Endodermal cell (in vitro differentiated cells): Measurements from ENCODE around the gene HABP2. TPM values are rescaled to one million over a fixed set of nuclear protein-coding genes. Genes with fewer than 3 reads are reported as not detected.

Experiments used
- DNase-seq: peaks from one replicate; pipeline ENCODE4 v3.0.0-alpha.2; 2017
- H3K27ac ChIP-seq: 2 replicates; pipeline ENCODE4 v1.5.1; 2013; ENCODE audit warnings: mild to moderate bottlenecking, low read depth, low read length, moderate library complexity
- H3K27me3 ChIP-seq: 2 replicates; pipeline ENCODE4 v1.6.1; 2013; ENCODE audit warnings: mild to moderate bottlenecking, low read length, moderate library complexity; ENCODE audit not compliant: insufficient read depth, control insufficient read depth, poor library complexity, severe bottlenecking
- H3K36me3 ChIP-seq: 2 replicates; pipeline ENCODE4 v1.7.0; 2013; ENCODE audit warnings: mild to moderate bottlenecking, low read length, moderate library complexity; ENCODE audit not compliant: control insufficient read depth, insufficient read depth
- H3K4me1 ChIP-seq: one replicate; pipeline ENCODE4 v1.7.0; 2013; ENCODE audit warnings: low read length; ENCODE audit not compliant: control insufficient read depth, insufficient read depth
- H3K4me3 ChIP-seq: 2 replicates; pipeline ENCODE4 v1.5.1; 2013; ENCODE audit warnings: mild to moderate bottlenecking, low read length, moderate library complexity
- H3K9ac ChIP-seq: 2 replicates; pipeline ENCODE4 v1.6.1; 2013; ENCODE audit warnings: mild to moderate bottlenecking, low read length, moderate library complexity; ENCODE audit not compliant: poor library complexity, severe bottlenecking; ENCODE audit errors: extremely low read depth
- H3K9me3 ChIP-seq: 2 replicates; pipeline ENCODE4 v1.6.1; 2013; ENCODE audit warnings: mild to moderate bottlenecking, low read length, moderate library complexity; ENCODE audit not compliant: control insufficient read depth
- H3K27ac Mint-ChIP-seq: 2 replicates; pipeline ENCODE4 v1.8.0; 2020; ENCODE audit warnings: mixed read lengths
- H3K27me3 Mint-ChIP-seq: 2 replicates; pipeline ENCODE4 v1.8.0; 2021; ENCODE audit warnings: mild to moderate bottlenecking, mixed read lengths; ENCODE audit not compliant: insufficient read depth
- H3K36me3 Mint-ChIP-seq: 2 replicates; pipeline ENCODE4 v1.8.0; 2020; ENCODE audit warnings: low read depth, mixed read lengths
- H3K4me1 Mint-ChIP-seq: 2 replicates; pipeline ENCODE4 v1.8.0; 2020; ENCODE audit warnings: mixed read lengths
- H3K4me3 Mint-ChIP-seq: 2 replicates; pipeline ENCODE4 v1.8.0; 2020; ENCODE audit warnings: mild to moderate bottlenecking, moderate library complexity, mixed read lengths
- H3K9me3 Mint-ChIP-seq: 2 replicates; pipeline ENCODE4 v1.8.0; 2020; ENCODE audit warnings: mild to moderate bottlenecking, mixed read lengths
- CTCF ChIP-seq: fragments of 200-600 bp; sonication (generic); conservative IDR thresholded peaks from 2 replicates; pipeline ENCODE4 v1.5.0; 2021; ENCODE audit warnings: antibody characterized with exemption, mild to moderate bottlenecking
- WGBS, 2 experiments: methylation state at CpG; one replicate each; pipeline versions ENCODE4 v1.1.5 to v1.1.7; 2013; ENCODE audit warnings: missing lambda C conversion rate in 2 of 2, mixed read lengths in 1 of 2; ENCODE audit not compliant: insufficient coverage in 1 of 2, insufficient read length in 1 of 2; 5-methylcytosine and 5-hydroxymethylcytosine counted together
- total RNA-seq, 2 donors: library from RNA; stranded (reverse); fragmentation: NEBNext Ultra II Directional in 1 of 2; extraction: Animal tissue kit (Norgen Biotek cat#: 25700) in 1 of 2; gene quantifications; 2 replicates in 1 of 2; 3 replicates in 1 of 2; pipeline ENCODE4 v1.2.1, GENCODE V29; 2021

Gene HABP2
- total RNA-seq, 2 donors from 2014 or later: 0.71 to 1.6 TPM

GRCh38 chr10:113555245-113555644, 2.4 kb downstream of the HABP2 start:
- Mint-ChIP-seq H3K27me3 (peaks cover 59% of the 10 kb centered on the region), H3K4me3 (peak overlapping the region; percentile 6), H3K27ac (peak overlapping the region; percentile 97), H3K9me3 (no peaks in the 10 kb centered on the region), H3K36me3 (no peaks in the 10 kb centered on the region), H3K4me1 (peaks cover 74% of the 10 kb centered on the region)
- WGBS, 2 experiments: 73 to 83% methylated on average over 2 to 3 of the region's 3 CpGs
- H3K36me3 ChIP-seq: no peaks in the 10 kb centered on the region
- peak overlapping the region; percentile 58 for H3K9ac ChIP-seq
- no peak for TF ChIP-seq CTCF
- H3K27ac ChIP-seq: peak overlapping the region; percentile 52
- H3K4me3 ChIP-seq: no peak overlapping the region
- no peaks in the 10 kb centered on the region for H3K27me3 ChIP-seq
- H3K9me3 ChIP-seq: no peaks in the 10 kb centered on the region
- peaks cover 32% of the 10 kb centered on the region for H3K4me1 ChIP-seq
- no peak for DNase-seq

- Histone ChIP-seq H3K27me3 (no peaks in the 10 kb centered on the region), H3K9me3 (no peaks in the 10 kb centered on the region), H3K36me3 (no peaks in the 10 kb centered on the region), H3K4me3 (no peak overlapping the region), H3K9ac (peak overlapping the region; percentile 58), H3K4me1 (peaks cover 32% of the 10 kb centered on the region), H3K27ac (peak overlapping the region; percentile 66)
- peaks cover 64% of the 10 kb centered on the region for H3K27me3 Mint-ChIP-seq
- 19 to 50% methylated on average over 1 of the region's 1 CpG for WGBS, 2 experiments
- H3K4me1 Mint-ChIP-seq: peaks cover 69% of the 10 kb centered on the region
- no peaks in the 10 kb centered on the region for H3K36me3 Mint-ChIP-seq
- peak; percentile 78 for DNase-seq
- no peak for TF ChIP-seq CTCF
- H3K27ac Mint-ChIP-seq: peak overlapping the region; percentile 97
- H3K4me3 Mint-ChIP-seq: peak overlapping the region; percentile 6
- H3K9me3 Mint-ChIP-seq: no peaks in the 10 kb centered on the region
Measured at GRCh38 chr10:113555751-113556150, 2.9 kb downstream of the HABP2 start.

- no peak for TF ChIP-seq CTCF
- Mint-ChIP-seq H3K27me3 (peaks cover 78% of the 10 kb centered on the region), H3K9me3 (no peaks in the 10 kb centered on the region), H3K36me3 (no peaks in the 10 kb centered on the region), H3K4me3 (peak overlapping the region; percentile 28), H3K4me1 (peaks cover 76% of the 10 kb centered on the region), H3K27ac (peak overlapping the region; percentile 97)
- no peaks in the 10 kb centered on the region for H3K9me3 ChIP-seq
- H3K9ac ChIP-seq: no peak overlapping the region
- no peaks in the 10 kb centered on the region for H3K36me3 ChIP-seq
- WGBS, 2 experiments: 47 to 53% methylated on average over 3 to 8 of the region's 9 CpGs
- H3K27ac ChIP-seq: no peak overlapping the region
- H3K27me3 ChIP-seq: no peaks in the 10 kb centered on the region
- DNase-seq: no peak
- H3K4me1 ChIP-seq: peaks cover 32% of the 10 kb centered on the region
- H3K4me3 ChIP-seq: peak overlapping the region; percentile 14
Measured at GRCh38 chr10:113557424-113557862, 4.6 kb downstream of the HABP2 start.
